GM19463 (cell line): ENCODE results near the gene TEX44.
"Not testable (repeated sequence)": the region's sequence is repeated elsewhere in the genome, so short reads cannot be mapped to it uniquely, and the experiment has no call there.

Experiments
- ATAC-seq: cut with Tn5 transposase; IDR thresholded peaks from one replicate; pipeline ENCODE4 v1.9.1; 2021; ENCODE audit warnings: mild to moderate bottlenecking, moderate library complexity; ENCODE audit not compliant: unreplicated experiment

The TEX44 gene

GRCh38 chr2:231592636-231593145 is at the start of gene TEX44:
Gene TEX44 (plus strand): TSS chr2:231592864. CDS start chr2:231592952, 88 bp downstream.
- no peak for ATAC-seq

- ATAC-seq, result peak; percentile 99
Measured at GRCh38 chr2:231545105-231545902, 47.4 kb upstream of the TEX44 start.

- ATAC-seq, result no peak
Measured at GRCh38 chr2:231546014-231546715, 46.5 kb upstream of the TEX44 start.

- no peak for ATAC-seq
Measured at GRCh38 chr2:231547315-231548110, 45.2 kb upstream of the TEX44 start.

GRCh38 chr2:231548752-231549151 is 43.9 kb upstream of the TEX44 start:
- ATAC-seq, result no peak

- ATAC-seq, result no peak
Measured at GRCh38 chr2:231549446-231550239, 43.0 kb upstream of the TEX44 start.

GRCh38 chr2:231552752-231553151 is 39.9 kb upstream of the TEX44 start:
- no peak for ATAC-seq

GRCh38 chr2:231554327-231554726 is 38.3 kb upstream of the TEX44 start:
- ATAC-seq, result no peak

- no peak for ATAC-seq
Measured at GRCh38 chr2:231554748-231555545, 37.7 kb upstream of the TEX44 start.

- not testable (repeated sequence) for ATAC-seq
Measured at GRCh38 chr2:231556496-231556895, 36.2 kb upstream of the TEX44 start.

- no peak for ATAC-seq
Measured at GRCh38 chr2:231556981-231557380, 35.7 kb upstream of the TEX44 start.

- ATAC-seq, result peak; percentile 74
Measured at GRCh38 chr2:231557571-231558217, 35.0 kb upstream of the TEX44 start.

- ATAC-seq, result no peak
Measured at GRCh38 chr2:231563378-231563961, 29.2 kb upstream of the TEX44 start.

GRCh38 chr2:231565887-231566594 is 26.6 kb upstream of the TEX44 start:
- ATAC-seq, result no peak

- ATAC-seq, result no peak
Measured at GRCh38 chr2:231567159-231567558, 25.5 kb upstream of the TEX44 start.

- no peak for ATAC-seq
Measured at GRCh38 chr2:231568098-231568784, 24.4 kb upstream of the TEX44 start.

GRCh38 chr2:231568785-231569435 is 23.8 kb upstream of the TEX44 start:
- no peak for ATAC-seq
